Measurements from ENCODE around the gene NWD2.

NWD2 gene

GRCh38 chr4:37422102-37422501, 177.6 kb downstream of the NWD2 start (continued):
- TF ChIP-seq, protein P1, sequence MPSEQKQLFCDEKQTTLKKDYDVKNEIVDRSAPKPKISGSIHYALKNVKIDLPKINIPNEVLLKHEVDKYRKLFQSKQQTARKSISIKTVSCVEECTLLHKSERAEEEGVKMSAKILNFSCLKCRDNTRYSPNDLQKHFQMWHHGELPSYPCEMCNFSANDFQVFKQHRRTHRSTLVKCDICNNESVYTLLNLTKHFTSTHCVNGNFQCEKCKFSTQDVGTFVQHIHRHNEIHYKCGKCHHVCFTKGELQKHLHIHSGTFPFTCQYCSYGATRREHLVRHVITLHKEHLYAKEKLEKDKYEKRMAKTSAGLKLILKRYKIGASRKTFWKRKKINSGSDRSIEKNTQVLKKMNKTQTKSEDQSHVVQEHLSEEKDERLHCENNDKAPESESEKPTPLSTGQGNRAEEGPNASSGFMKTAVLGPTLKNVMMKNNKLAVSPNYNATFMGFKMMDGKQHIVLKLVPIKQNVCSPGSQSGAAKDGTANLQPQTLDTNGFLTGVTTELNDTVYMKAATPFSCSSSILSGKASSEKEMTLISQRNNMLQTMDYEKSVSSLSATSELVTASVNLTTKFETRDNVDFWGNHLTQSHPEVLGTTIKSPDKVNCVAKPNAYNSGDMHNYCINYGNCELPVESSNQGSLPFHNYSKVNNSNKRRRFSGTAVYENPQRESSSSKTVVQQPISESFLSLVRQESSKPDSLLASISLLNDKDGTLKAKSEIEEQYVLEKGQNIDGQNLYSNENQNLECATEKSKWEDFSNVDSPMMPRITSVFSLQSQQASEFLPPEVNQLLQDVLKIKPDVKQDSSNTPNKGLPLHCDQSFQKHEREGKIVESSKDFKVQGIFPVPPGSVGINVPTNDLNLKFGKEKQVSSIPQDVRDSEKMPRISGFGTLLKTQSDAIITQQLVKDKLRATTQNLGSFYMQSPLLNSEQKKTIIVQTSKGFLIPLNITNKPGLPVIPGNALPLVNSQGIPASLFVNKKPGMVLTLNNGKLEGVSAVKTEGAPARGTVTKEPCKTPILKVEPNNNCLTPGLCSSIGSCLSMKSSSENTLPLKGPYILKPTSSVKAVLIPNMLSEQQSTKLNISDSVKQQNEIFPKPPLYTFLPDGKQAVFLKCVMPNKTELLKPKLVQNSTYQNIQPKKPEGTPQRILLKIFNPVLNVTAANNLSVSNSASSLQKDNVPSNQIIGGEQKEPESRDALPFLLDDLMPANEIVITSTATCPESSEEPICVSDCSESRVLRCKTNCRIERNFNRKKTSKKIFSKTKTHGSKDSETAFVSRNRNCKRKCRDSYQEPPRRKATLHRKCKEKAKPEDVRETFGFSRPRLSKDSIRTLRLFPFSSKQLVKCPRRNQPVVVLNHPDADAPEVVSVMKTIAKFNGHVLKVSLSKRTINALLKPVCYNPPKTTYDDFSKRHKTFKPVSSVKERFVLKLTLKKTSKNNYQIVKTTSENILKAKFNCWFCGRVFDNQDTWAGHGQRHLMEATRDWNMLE (tag by site-specific recombination; conservative IDR thresholded peaks at IDR 0.05; ENCODE audit: low read depth): no peak

DNA sequence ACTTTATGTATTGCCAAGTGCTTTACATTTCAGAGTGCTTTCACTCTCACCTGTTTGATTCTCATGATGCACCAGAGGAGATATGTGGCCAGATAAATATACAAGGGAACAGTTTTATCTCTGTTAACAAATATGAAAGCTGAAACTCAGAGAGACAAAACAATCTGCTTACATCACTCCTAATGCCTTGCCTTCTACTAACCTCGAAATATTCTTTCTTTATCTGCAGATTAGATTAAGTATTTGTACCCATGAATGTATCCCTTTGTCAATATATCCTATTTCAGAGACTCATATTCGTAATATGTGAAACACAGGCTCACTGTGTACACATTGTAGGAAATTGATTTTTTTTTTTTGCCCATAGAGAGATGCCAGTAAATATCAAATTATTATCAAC, 178.1 kb downstream of the NWD2 start:
- ChIA-PET POLR2A (no interaction called here), CTCF (interaction anchor here (0.6 to 1.9 kb wide), 2 partner anchors 12 to 31 kb away, joined by 3 to 4 read pairs; a partner anchor contains a TSS)
- no peaks in the 10 kb centered on the region for H3K9me3 ChIP-seq (ENCODE audit: control insufficient read depth, insufficient read depth, low read depth, low read length)
- no peak overlapping the region for H3K4me3 ChIP-seq (ENCODE audit: low read depth, low read length)
- no peak overlapping the region for H3K27ac ChIP-seq (ENCODE audit: extremely low read depth, low read depth, low read length)
- no peaks in the 10 kb centered on the region for H3K36me3 ChIP-seq (ENCODE audit: control insufficient read depth in 2 of 2, insufficient read depth in 1 of 2, low read length in 2 of 2)
- H3K4me1 ChIP-seq (ENCODE audit: control insufficient read depth, insufficient read depth, low read length): no peaks in the 10 kb centered on the region
- no peak for TF ChIP-seq ZNF175 (tag by site-specific recombination; IDR thresholded peaks at IDR 0.05)
- no peak for TF ChIP-seq ZNF624 (tag by site-specific recombination; IDR thresholded peaks at IDR 0.05)
- TF ChIP-seq, protein P2, sequence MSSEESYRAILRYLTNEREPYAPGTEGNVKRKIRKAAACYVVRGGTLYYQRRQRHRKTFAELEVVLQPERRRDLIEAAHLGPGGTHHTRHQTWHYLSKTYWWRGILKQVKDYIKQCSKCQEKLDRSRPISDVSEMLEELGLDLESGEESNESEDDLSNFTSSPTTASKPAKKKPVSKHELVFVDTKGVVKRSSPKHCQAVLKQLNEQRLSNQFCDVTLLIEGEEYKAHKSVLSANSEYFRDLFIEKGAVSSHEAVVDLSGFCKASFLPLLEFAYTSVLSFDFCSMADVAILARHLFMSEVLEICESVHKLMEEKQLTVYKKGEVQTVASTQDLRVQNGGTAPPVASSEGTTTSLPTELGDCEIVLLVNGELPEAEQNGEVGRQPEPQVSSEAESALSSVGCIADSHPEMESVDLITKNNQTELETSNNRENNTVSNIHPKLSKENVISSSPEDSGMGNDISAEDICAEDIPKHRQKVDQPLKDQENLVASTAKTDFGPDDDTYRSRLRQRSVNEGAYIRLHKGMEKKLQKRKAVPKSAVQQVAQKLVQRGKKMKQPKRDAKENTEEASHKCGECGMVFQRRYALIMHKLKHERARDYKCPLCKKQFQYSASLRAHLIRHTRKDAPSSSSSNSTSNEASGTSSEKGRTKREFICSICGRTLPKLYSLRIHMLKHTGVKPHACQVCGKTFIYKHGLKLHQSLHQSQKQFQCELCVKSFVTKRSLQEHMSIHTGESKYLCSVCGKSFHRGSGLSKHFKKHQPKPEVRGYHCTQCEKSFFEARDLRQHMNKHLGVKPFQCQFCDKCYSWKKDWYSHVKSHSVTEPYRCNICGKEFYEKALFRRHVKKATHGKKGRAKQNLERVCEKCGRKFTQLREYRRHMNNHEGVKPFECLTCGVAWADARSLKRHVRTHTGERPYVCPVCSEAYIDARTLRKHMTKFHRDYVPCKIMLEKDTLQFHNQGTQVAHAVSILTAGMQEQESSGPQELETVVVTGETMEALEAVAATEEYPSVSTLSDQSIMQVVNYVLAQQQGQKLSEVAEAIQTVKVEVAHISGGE (tag by site-specific recombination; conservative IDR thresholded peaks at IDR 0.05; ENCODE audit: low read depth): no peak
- TF ChIP-seq ZNF629 (tag by site-specific recombination; IDR thresholded peaks at IDR 0.05): no peak
- TF ChIP-seq ZNF621 (tag by site-specific recombination; IDR thresholded peaks at IDR 0.05): no peak
- no peak for TF ChIP-seq ZNF660 (tag by site-specific recombination; IDR thresholded peaks at IDR 0.05)
- TF ChIP-seq ZNF423 (tag by site-specific recombination; IDR thresholded peaks at IDR 0.05): no peak
- TF ChIP-seq ZNF561 (tag by site-specific recombination; IDR thresholded peaks at IDR 0.05; ENCODE audit: borderline replicate concordance): no peak
- no peak for TF ChIP-seq ZBTB6 (tag by site-specific recombination; IDR thresholded peaks at IDR 0.05)
- no peak for TF ChIP-seq ZNF670 (tag by site-specific recombination; IDR thresholded peaks at IDR 0.05; ENCODE audit: low read depth)
- no peak for TF ChIP-seq IKZF3 (tag by site-specific recombination; IDR thresholded peaks at IDR 0.05)
- TF ChIP-seq ZNF121 (tag by site-specific recombination; IDR thresholded peaks at IDR 0.05): no peak
- TF ChIP-seq ZFHX2 (tag by site-specific recombination; conservative IDR thresholded peaks at IDR 0.05): no peak
- TF ChIP-seq ZBTB20 (tag by site-specific recombination; IDR thresholded peaks at IDR 0.05): no peak
- TF ChIP-seq ZNF394 (tag by site-specific recombination; IDR thresholded peaks at IDR 0.05; ENCODE audit: borderline replicate concordance): no peak
- TF ChIP-seq TSHZ1 (tag by site-specific recombination; IDR thresholded peaks at IDR 0.05; ENCODE audit: borderline replicate concordance): no peak
- TF ChIP-seq RBAK (tag by site-specific recombination; IDR thresholded peaks at IDR 0.05): no peak
- TF ChIP-seq ZNF248 (tag by site-specific recombination; IDR thresholded peaks at IDR 0.05): no peak
